CD4-positive, alpha-beta T cell treated with Interferon gamma for 1 hour (primary cell): ENCODE data around the gene IFT88.

Source experiments
- DNase-seq: peaks from one replicate; pipeline ENCODE4 v3.0.0-alpha.2; 2020

The IFT88 gene

GRCh38 chr13:20565115-20565736, 1.7 kb upstream of the IFT88 start:
- DNase-seq: no peak

GRCh38 chr13:20566468-20566897, 474 bp upstream of the IFT88 start:
- no peak for DNase-seq

- no peak for DNase-seq
These were observed 1.0 kb downstream of the IFT88 start for GRCh38 chr13:20567881-20568528.

GRCh38 chr13:20570517-20570916, 3.6 kb downstream of the IFT88 start:
- DNase-seq: no peak

- no peak for DNase-seq
These were observed 4.7 kb downstream of the IFT88 start for GRCh38 chr13:20571676-20572075.

- no peak for DNase-seq
These were observed 6.2 kb downstream of the IFT88 start for GRCh38 chr13:20573186-20573585.

- DNase-seq: no peak
These were observed 6.7 kb downstream of the IFT88 start for GRCh38 chr13:20573636-20574035.

GRCh38 chr13:20579191-20579590, 12.2 kb downstream of the IFT88 start:
- DNase-seq: no peak

- no peak for DNase-seq
These were observed 13.3 kb downstream of the IFT88 start for GRCh38 chr13:20580257-20580656.

- DNase-seq: no peak
These were observed 15.1 kb downstream of the IFT88 start for GRCh38 chr13:20582026-20582425.

- no peak for DNase-seq
These were observed 16.9 kb downstream of the IFT88 start for GRCh38 chr13:20583803-20584293.

- no peak for DNase-seq
These were observed 18.4 kb downstream of the IFT88 start for GRCh38 chr13:20585371-20585770.

- DNase-seq: no peak
These were observed 21.7 kb downstream of the IFT88 start for GRCh38 chr13:20588529-20589110.

GRCh38 chr13:20590561-20590960, 23.6 kb downstream of the IFT88 start:
- DNase-seq: no peak

GRCh38 chr13:20592606-20593005, 25.6 kb downstream of the IFT88 start:
- DNase-seq: no peak

GRCh38 chr13:20594280-20594679, 27.3 kb downstream of the IFT88 start:
- no peak for DNase-seq

- DNase-seq: no peak
These were observed 40.1 kb downstream of the IFT88 start for GRCh38 chr13:20607015-20607414.

- DNase-seq: no peak
These were observed 41.6 kb downstream of the IFT88 start for GRCh38 chr13:20608438-20609020.

- no peak for DNase-seq
These were observed 42.2 kb downstream of the IFT88 start for GRCh38 chr13:20609145-20609544.

GRCh38 chr13:20610006-20610405, 43.0 kb downstream of the IFT88 start:
- no peak for DNase-seq

- no peak for DNase-seq
These were observed 49.3 kb downstream of the IFT88 start for GRCh38 chr13:20616059-20616797.

GRCh38 chr13:20623000-20623399, 56.0 kb downstream of the IFT88 start:
- DNase-seq: no peak

GRCh38 chr13:20624213-20624612, 57.3 kb downstream of the IFT88 start:
- DNase-seq: no peak
